Gastrocnemius medialis (tissue), 4 donors: ENCODE results near the gene MYO3B.

Experiments used
- CTCF ChIP-seq, 5 experiments: fragments of 450-650 bp in 3 of 5; fragments of 200-600 bp in 2 of 5; sonication (generic) in 2 of 5; IDR thresholded peaks in 4 of 5; conservative IDR thresholded peaks in 1 of 5; 1 replicate in 4 of 5; 2 replicates in 1 of 5; pipeline ENCODE4 v1.5.1; 2016 to 2019; ENCODE audit warnings: antibody characterized with exemption in 5 of 5, mild to moderate bottlenecking in 3 of 5, moderate library complexity in 3 of 5
- POLR2A ChIP-seq, 2 donors: fragments of 450-650 bp; IDR thresholded peaks; one replicate each; pipeline ENCODE4 v1.6.1; 2017; ENCODE audit warnings: antibody characterized with exemption in 2 of 2, mild to moderate bottlenecking in 2 of 2, moderate library complexity in 2 of 2

GRCh38 chr2:170393861-170394498 is 216.0 kb downstream of the MYO3B start:
- no peak for TF ChIP-seq CTCF (IDR thresholded peaks at IDR 0.05 in 4 of 5, conservative IDR thresholded peaks at IDR 0.05 in 1 of 5)
- no peak for TF ChIP-seq POLR2A (IDR thresholded peaks at IDR 0.05)
